Measurements from ENCODE around the gene SLC15A1.

SLC15A1 gene

DNA sequence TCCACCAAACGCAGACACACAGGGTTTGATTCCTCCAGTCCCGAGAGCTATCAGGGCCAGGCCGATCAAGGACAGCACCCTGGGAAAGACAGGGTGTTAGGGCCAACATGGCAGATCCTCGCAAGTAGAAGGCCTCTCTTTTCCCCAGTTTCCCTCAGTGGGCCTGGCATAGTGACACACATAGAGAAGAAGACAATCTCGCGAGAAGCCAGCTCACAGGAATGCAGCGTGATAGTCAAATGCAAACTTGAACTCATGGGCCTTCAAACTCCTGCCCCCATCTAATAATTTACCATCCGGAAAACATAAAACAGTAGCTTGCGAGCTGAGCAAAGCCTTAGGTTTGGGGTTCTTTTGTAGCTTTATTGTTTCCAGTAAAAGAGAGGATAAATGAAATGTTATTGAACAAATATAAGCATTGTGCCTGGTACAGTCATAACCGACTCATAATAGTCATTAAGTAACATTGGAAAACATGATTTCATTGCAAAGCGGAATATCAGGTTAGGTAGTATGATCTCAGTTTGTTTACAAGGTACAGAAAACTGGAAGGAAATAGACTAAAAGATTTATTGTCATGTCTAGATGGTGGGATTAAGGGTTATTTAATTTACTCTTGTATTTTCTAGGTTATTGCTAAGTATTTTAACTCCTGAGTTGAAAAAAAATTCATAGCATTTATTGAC, 30.5 kb downstream of the SLC15A1 start:
- H3K9me3 ChIP-seq (ENCODE audit: insufficient read depth, low read depth, low read length), result no peaks in the 10 kb centered on the region
- no peak overlapping the region for H3K9ac ChIP-seq (ENCODE audit: low read depth, low read length)
- H3K27me3 ChIP-seq (ENCODE audit: insufficient read depth, low read length), result no peaks in the 10 kb centered on the region
- H3K4me3 ChIP-seq (ENCODE audit: low read length), result no peak overlapping the region
- H3K36me3 ChIP-seq (ENCODE audit: insufficient read depth, low read length), result no peaks in the 10 kb centered on the region
- H3K4me1 ChIP-seq (ENCODE audit: insufficient read depth, low read length), result no peaks in the 10 kb centered on the region
- 93% methylated on average over 11 of the region's 11 CpGs for WGBS
- H3K27ac ChIP-seq (ENCODE audit: low read depth, low read length), result no peak overlapping the region

DNA sequence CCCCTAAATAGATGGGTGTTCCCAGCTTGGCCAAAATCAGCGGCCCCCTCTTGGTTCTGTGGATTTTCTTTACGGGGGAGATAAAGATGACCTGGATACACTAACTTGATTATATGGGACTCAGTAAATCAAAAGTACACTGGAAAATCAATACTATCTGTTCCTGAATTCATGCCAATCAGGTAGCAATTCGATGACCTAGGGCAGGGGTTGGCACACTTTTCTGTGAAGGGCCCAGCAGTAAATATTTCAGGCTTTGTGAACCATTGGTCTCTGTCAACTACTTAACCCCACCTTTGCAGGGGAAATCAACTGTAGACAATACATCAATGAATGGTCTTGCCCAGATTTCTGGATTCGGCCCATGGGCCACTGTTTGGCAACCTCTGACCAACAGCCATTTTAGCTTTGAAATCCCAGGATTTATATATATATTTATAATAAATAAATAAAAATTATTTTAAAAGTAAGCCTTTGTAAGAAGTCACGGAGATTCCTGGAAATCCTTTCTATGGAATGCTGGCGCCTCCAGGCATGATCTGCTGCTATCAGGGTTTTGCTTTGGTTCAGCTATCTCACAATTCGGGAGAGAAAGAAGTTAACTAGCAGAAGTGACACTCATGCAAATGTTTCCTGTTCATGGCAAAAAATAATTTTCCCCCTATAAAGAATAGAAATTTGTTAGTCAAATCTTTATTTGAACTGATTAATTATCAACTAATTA, 32.8 kb downstream of the SLC15A1 start:
- no peaks in the 10 kb centered on the region for H3K9me3 ChIP-seq (ENCODE audit: insufficient read depth, low read depth, low read length)
- no peak overlapping the region for H3K9ac ChIP-seq (ENCODE audit: low read depth, low read length)
- H3K27ac ChIP-seq (ENCODE audit: low read depth, low read length), result no peak overlapping the region
- H3K4me3 ChIP-seq (ENCODE audit: low read length), result no peak overlapping the region
- 93% methylated on average over 7 of the region's 7 CpGs for WGBS
- no peaks in the 10 kb centered on the region for H3K27me3 ChIP-seq (ENCODE audit: insufficient read depth, low read length)
- H3K36me3 ChIP-seq (ENCODE audit: insufficient read depth, low read length), result no peaks in the 10 kb centered on the region
- H3K4me1 ChIP-seq (ENCODE audit: insufficient read depth, low read length), result no peaks in the 10 kb centered on the region

DNA sequence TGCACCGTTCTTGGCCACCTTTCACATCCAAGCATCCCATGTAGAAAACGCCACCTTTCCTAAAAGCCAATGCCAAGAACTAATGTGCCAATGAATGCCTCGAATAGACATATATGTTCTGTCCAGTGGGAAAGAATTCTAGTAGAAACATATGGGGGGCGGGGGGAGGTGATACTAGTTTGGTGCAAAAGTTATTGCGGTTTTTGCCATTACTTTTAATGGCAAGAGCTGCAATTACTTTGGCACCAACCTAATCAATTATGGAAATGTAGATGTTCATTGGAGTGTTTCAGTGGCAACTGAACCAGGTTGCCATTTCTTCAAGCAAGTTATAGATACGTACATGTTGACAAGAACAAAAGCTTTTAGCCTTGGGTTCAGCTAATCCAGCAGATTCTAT, 34.6 kb downstream of the SLC15A1 start:
- Histone ChIP-seq H3K36me3 (ENCODE audit: insufficient read depth, low read length) (no peaks in the 10 kb centered on the region), H3K27me3 (ENCODE audit: insufficient read depth, low read length) (no peaks in the 10 kb centered on the region), H3K9me3 (ENCODE audit: insufficient read depth, low read depth, low read length) (no peaks in the 10 kb centered on the region), H3K9ac (ENCODE audit: low read depth, low read length) (no peak overlapping the region), H3K4me1 (ENCODE audit: insufficient read depth, low read length) (no peaks in the 10 kb centered on the region), H3K27ac (ENCODE audit: low read depth, low read length) (no peak overlapping the region), H3K4me3 (ENCODE audit: low read length) (no peak overlapping the region)
- 94% methylated on average over 5 of the region's 6 CpGs for WGBS

DNA sequence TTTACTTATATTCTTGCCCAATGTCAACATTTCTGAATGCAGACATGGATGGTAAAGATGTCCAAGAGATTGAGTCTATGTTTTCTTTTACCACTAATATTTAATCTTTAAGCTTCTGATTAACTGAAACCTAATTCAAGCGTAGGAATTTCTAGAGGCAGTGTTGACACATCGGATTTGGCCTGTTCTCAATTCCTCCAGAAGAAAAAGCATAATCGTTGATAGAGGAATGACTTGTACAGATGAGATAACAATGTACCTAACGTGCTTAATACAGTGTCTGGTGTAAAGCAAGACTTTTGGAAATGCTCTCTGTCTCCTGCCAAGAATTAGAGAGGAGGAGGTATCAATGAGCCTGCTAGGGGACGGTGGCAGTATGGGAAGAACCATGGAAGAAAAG, 35.2 kb downstream of the SLC15A1 start:
- Histone ChIP-seq H3K27me3 (ENCODE audit: insufficient read depth, low read length) (no peaks in the 10 kb centered on the region), H3K4me3 (ENCODE audit: low read length) (no peak overlapping the region), H3K9me3 (ENCODE audit: insufficient read depth, low read depth, low read length) (no peaks in the 10 kb centered on the region), H3K27ac (ENCODE audit: low read depth, low read length) (no peak overlapping the region), H3K36me3 (ENCODE audit: insufficient read depth, low read length) (no peaks in the 10 kb centered on the region), H3K4me1 (ENCODE audit: insufficient read depth, low read length) (no peaks in the 10 kb centered on the region), H3K9ac (ENCODE audit: low read depth, low read length) (no peak overlapping the region)
- 93% methylated on average over 5 of the region's 5 CpGs for WGBS

DNA sequence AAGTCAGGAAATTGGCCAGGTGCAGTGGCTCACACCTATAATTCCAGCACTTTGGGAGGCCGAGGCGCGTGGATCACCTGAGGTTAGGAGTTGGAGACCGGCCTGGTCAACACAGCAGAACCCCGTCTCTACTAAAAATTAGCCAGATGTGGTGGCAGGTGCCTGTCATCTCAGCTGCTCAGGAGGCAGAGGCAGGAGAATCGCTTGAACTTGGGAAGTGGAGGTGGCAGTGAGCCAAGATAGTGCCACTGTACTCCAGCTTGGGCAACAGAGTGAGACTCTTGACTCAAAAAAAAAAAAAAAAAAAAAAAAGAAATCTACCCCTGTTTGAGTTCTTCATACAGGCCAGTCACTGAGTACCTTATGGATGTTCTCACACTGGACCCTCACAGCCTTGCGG, 42.0 kb downstream of the SLC15A1 start:
- H3K36me3 ChIP-seq (ENCODE audit: insufficient read depth, low read length), result no peaks in the 10 kb centered on the region
- H3K27ac ChIP-seq (ENCODE audit: low read depth, low read length), result no peak overlapping the region
- H3K9me3 ChIP-seq (ENCODE audit: insufficient read depth, low read depth, low read length), result no peaks in the 10 kb centered on the region
- H3K4me3 ChIP-seq (ENCODE audit: low read length), result no peak overlapping the region
- no peaks in the 10 kb centered on the region for H3K27me3 ChIP-seq (ENCODE audit: insufficient read depth, low read length)
- 84% methylated on average over 7 of the region's 7 CpGs for WGBS
- H3K4me1 ChIP-seq (ENCODE audit: insufficient read depth, low read length), result no peaks in the 10 kb centered on the region; the same call in 1 of the 2 replicates
- H3K9ac ChIP-seq (ENCODE audit: low read depth, low read length), result no peak overlapping the region

DNA sequence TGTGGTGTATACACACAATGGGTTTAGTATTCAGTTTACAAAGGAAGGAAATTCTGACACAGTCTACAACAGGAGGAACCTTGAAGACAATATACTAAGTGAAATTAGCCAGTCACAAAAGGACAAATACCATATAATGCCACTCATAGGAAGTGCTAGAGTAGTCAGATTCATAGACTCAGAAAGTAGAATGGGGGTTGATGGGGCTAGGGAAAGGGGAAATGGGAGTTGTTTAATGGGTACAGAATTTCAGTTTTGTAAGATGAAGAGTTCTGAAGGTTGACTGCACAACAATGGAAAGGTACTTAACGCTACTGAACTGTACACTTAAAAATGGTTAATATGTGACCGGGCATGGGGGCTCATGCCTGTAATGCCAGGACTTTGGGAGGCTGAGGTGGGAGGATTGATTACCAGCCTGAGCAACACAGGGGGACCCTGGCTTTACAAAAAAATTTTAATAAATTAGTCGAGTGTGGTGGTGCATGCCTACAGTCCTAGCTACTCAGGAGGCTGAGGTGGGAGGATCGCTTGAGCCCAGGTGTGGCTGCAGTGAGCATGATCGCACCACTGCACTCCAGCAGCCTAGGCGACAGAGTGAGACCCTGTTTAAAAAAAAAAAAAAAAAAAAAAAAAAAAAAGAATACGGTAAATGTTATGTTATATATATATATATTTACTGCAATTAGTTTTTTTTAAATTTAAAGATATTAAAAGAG, 45.0 kb downstream of the SLC15A1 start:
- Histone ChIP-seq H3K9ac (ENCODE audit: low read depth, low read length) (no peak overlapping the region), H3K4me3 (ENCODE audit: low read length) (no peak overlapping the region), H3K27me3 (ENCODE audit: insufficient read depth, low read length) (no peaks in the 10 kb centered on the region), H3K27ac (ENCODE audit: low read depth, low read length) (no peak overlapping the region), H3K4me1 (ENCODE audit: insufficient read depth, low read length) (no peaks in the 10 kb centered on the region; the same call in 1 of the 2 replicates), H3K36me3 (ENCODE audit: insufficient read depth, low read length) (no peaks in the 10 kb centered on the region), H3K9me3 (ENCODE audit: insufficient read depth, low read depth, low read length) (no peaks in the 10 kb centered on the region)
- 96% methylated on average over 5 of the region's 7 CpGs for WGBS

DNA sequence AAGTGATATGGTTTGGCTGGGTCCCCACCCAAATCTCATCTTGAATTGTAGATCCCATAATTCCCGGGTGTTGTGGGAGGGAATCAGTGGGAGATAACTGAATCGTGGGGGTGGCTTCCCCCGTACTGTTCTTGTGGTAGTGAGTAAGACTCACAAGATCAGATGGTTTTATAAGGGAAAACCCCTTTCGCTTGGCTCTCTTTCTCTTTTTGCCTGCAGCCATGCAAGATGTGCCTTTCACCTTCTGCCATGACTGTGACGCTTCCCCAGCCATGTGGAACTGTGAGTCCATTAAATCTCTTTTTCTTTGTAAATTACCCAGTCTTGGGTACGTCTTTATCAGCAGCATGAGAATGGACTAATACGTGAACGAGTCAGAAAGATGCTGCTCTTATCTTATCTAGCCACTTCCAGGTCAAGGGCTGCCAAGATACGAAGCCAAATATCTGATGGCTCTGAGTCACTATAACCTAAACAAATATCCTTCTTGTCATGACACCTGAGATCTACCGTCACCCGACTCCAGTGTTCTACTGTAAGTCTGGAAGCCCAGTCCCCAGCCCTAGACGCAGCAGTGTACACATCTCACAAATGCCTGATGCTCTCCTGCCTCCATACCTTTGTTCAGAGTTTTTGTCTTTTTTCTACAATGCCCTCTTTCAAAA, 45.9 kb downstream of the SLC15A1 start:
- H3K4me1 ChIP-seq (ENCODE audit: insufficient read depth, low read length), result no peaks in the 10 kb centered on the region; the same call in 1 of the 2 replicates

DNA sequence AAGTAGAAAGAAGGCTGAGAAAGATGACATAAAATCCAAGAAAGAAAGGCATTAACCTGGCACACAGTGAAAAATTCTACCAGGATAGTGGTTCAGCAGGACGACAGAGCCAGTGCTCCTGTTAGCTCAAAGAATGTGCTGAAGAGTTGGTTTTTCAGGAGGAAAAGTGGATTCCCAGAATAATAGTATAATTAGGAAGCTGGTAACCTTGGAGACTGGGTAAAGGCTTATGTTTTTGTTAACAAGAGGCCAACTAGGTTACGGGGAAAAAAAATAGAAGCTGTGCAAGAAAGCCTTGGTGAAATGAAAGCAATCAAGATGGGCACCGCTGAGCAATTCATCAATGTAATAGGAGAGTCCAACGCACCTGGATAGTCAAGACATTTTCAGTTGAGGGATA, 54.7 kb downstream of the SLC15A1 start:
- Histone ChIP-seq H3K27me3 (ENCODE audit: insufficient read depth, low read length) (no peaks in the 10 kb centered on the region), H3K4me1 (ENCODE audit: insufficient read depth, low read length) (peaks cover 6% of the 10 kb centered on the region; the same call in 1 of the 2 replicates), H3K9ac (ENCODE audit: low read depth, low read length) (no peak overlapping the region), H3K27ac (ENCODE audit: low read depth, low read length) (no peak overlapping the region), H3K36me3 (ENCODE audit: insufficient read depth, low read length) (no peaks in the 10 kb centered on the region), H3K4me3 (ENCODE audit: low read length) (no peak overlapping the region), H3K9me3 (ENCODE audit: insufficient read depth, low read depth, low read length) (no peaks in the 10 kb centered on the region)
- 81% methylated on average over 4 of the region's 4 CpGs for WGBS

More for the DNA sequence above, 45.9 kb downstream of the SLC15A1 start:
- H3K36me3 ChIP-seq (ENCODE audit: insufficient read depth, low read length), result no peaks in the 10 kb centered on the region
- WGBS, result 80% methylated on average over 12 of the region's 12 CpGs
- no peak overlapping the region for H3K9ac ChIP-seq (ENCODE audit: low read depth, low read length)
- H3K4me3 ChIP-seq (ENCODE audit: low read length), result no peak overlapping the region
- no peaks in the 10 kb centered on the region for H3K27me3 ChIP-seq (ENCODE audit: insufficient read depth, low read length)
- H3K9me3 ChIP-seq (ENCODE audit: insufficient read depth, low read depth, low read length), result no peaks in the 10 kb centered on the region
- no peak overlapping the region for H3K27ac ChIP-seq (ENCODE audit: low read depth, low read length)

DNA sequence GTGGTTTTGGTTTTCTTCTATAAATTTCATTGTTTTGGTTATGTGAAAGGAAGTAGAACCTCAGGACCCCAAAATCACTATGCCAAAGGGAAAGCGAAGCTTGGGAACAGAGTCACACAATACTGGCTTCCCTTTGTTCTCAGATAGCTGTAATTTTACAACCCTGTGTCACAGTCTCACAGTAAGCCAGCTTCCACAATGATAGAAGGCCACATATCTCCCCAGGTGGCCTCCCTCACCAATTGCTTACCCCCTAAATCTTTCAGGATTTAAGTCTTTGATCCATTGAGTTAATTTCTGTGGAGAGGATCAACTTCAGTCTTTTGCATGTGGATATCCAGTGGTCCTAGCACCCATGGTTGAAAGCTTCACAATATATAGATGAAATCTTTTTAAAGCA, 58.7 kb downstream of the SLC15A1 start:
- WGBS, result 70% methylated on average over 1 of the region's 1 CpG
- no peaks in the 10 kb centered on the region for H3K9me3 ChIP-seq (ENCODE audit: insufficient read depth, low read depth, low read length)
- no peak overlapping the region for H3K9ac ChIP-seq (ENCODE audit: low read depth, low read length)
- no peaks in the 10 kb centered on the region for H3K27me3 ChIP-seq (ENCODE audit: insufficient read depth, low read length)
- no peaks in the 10 kb centered on the region for H3K36me3 ChIP-seq (ENCODE audit: insufficient read depth, low read length)
- H3K4me3 ChIP-seq (ENCODE audit: low read length), result no peak overlapping the region
- H3K4me1 ChIP-seq (ENCODE audit: insufficient read depth, low read length), result peaks cover 6% of the 10 kb centered on the region
- no peak overlapping the region for H3K27ac ChIP-seq (ENCODE audit: low read depth, low read length)

DNA sequence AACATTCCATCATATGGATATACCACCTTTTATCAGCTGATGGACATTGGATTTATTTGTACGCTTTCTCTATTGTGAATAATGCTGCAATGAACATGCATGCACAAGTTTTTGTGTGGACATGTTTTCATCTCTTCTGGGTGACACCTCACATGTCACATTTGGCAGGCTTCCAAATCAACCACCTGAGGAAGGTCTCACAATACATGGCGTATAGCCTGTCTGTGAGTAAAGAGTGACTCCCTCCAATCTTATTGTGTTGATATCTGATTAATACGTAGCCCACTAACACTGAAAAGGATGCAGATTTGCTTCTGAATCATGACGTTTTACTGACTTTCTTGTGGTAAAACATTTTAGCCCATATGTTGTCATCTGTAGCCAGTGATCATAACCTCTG, 61.1 kb downstream of the SLC15A1 start:
- no peaks in the 10 kb centered on the region for H3K27me3 ChIP-seq (ENCODE audit: insufficient read depth, low read length)
- H3K27ac ChIP-seq (ENCODE audit: low read depth, low read length), result no peak overlapping the region
- H3K9ac ChIP-seq (ENCODE audit: low read depth, low read length), result no peak overlapping the region
- H3K4me1 ChIP-seq (ENCODE audit: insufficient read depth, low read length), result peaks cover 23% of the 10 kb centered on the region
- H3K36me3 ChIP-seq (ENCODE audit: insufficient read depth, low read length), result no peaks in the 10 kb centered on the region
- H3K4me3 ChIP-seq (ENCODE audit: low read length), result no peak overlapping the region
- WGBS, result 91% methylated on average over 4 of the region's 4 CpGs
- no peaks in the 10 kb centered on the region for H3K9me3 ChIP-seq (ENCODE audit: insufficient read depth, low read depth, low read length)

Data from HUES64 (cell line).